ENCODE measurements around the gene PLCB2. TPM values are rescaled to one million over a fixed set of nuclear protein-coding genes. Genes with fewer than 3 reads are reported as not detected.

PLCB2 gene
- total and polyA plus RNA-seq, 5 donors: 11.5 to 28.9 (median 19.5) TPM

GRCh38 chr15:40339621-40339945, 31.8 kb upstream of the PLCB2 start:
- DNase-seq: peak in 2 of 3 donors; percentile 60 to 75
- Histone ChIP-seq H3K27ac (ENCODE audit: low read length) (peak overlapping the region; percentile 92), H3K27me3 (ENCODE audit: control insufficient read depth, insufficient read depth) (no peaks in the 10 kb centered on the region), H3K4me1 (ENCODE audit: control insufficient read depth, insufficient read depth, low read length) (peaks cover 22% of the 10 kb centered on the region), H3K4me3 (ENCODE audit: low read length) (peak overlapping the region; percentile 35), H3K9me3 (ENCODE audit: control insufficient read depth, low read length) (no peaks in the 10 kb centered on the region)
- 61% methylated on average over 7 of the region's 7 CpGs for WGBS
- intact Hi-C loops (cut with DNase I): no loop called here
- ATAC-seq: no peak

- ATAC-seq: peak; percentile 1 to 11
- DNase-seq: peak; percentile 47 to 72 (median 64)
- H3K27me3 ChIP-seq (ENCODE audit: control insufficient read depth, insufficient read depth): no peaks in the 10 kb centered on the region
- H3K4me1 ChIP-seq (ENCODE audit: control insufficient read depth, insufficient read depth, low read length): peaks cover 24% of the 10 kb centered on the region
- WGBS: 59% methylated on average over 11 of the region's 11 CpGs
- H3K27ac ChIP-seq (ENCODE audit: low read length): peak overlapping the region; percentile 92
- peak overlapping the region; percentile 35 for H3K4me3 ChIP-seq (ENCODE audit: low read length)
- no peaks in the 10 kb centered on the region for H3K9me3 ChIP-seq (ENCODE audit: control insufficient read depth, low read length)
- intact Hi-C loops (cut with DNase I): no loop called here
Measured at GRCh38 chr15:40338921-40339620, 31.3 kb upstream of the PLCB2 start.

GRCh38 chr15:40338041-40338657, 30.4 kb upstream of the PLCB2 start:
- intact Hi-C loops (cut with DNase I): no loop called here
- H3K27me3 ChIP-seq (ENCODE audit: control insufficient read depth, insufficient read depth): no peaks in the 10 kb centered on the region
- H3K27ac ChIP-seq (ENCODE audit: low read length): peak overlapping the region; percentile 92
- ATAC-seq (peak; percentile 6 to 31), DNase-seq (peak; percentile 82 to 92 (median 91))
- H3K4me1 ChIP-seq (ENCODE audit: control insufficient read depth, insufficient read depth, low read length): peaks cover 23% of the 10 kb centered on the region
- H3K4me3 ChIP-seq (ENCODE audit: low read length): no peak overlapping the region
- no peaks in the 10 kb centered on the region for H3K9me3 ChIP-seq (ENCODE audit: control insufficient read depth, low read length)
- WGBS: 36% methylated on average over 11 of the region's 11 CpGs

GRCh38 chr15:40337597-40337996, 29.9 kb upstream of the PLCB2 start:
- ATAC-seq: no peak
- H3K4me1 ChIP-seq (ENCODE audit: control insufficient read depth, insufficient read depth, low read length): peaks cover 21% of the 10 kb centered on the region
- H3K9me3 ChIP-seq (ENCODE audit: control insufficient read depth, low read length): no peaks in the 10 kb centered on the region
- WGBS: 52% methylated on average over 19 of the region's 19 CpGs
- H3K27ac ChIP-seq (ENCODE audit: low read length): peak overlapping the region; percentile 5
- intact Hi-C loops (cut with DNase I): no loop called here
- H3K27me3 ChIP-seq (ENCODE audit: control insufficient read depth, insufficient read depth): no peaks in the 10 kb centered on the region
- peak in 2 of 3 donors; percentile 68 to 76 for DNase-seq
- H3K4me3 ChIP-seq (ENCODE audit: low read length): no peak overlapping the region

- H3K27me3 ChIP-seq (ENCODE audit: control insufficient read depth, insufficient read depth): no peaks in the 10 kb centered on the region
- 57% methylated on average over 5 of the region's 5 CpGs for WGBS
- no peak overlapping the region for H3K4me3 ChIP-seq (ENCODE audit: low read length)
- ATAC-seq (no peak), DNase-seq (peak in 1 of 3 donors; percentile 61)
- intact Hi-C loops (cut with DNase I): no loop called here
- peak overlapping the region; percentile 11 for H3K27ac ChIP-seq (ENCODE audit: low read length)
- H3K9me3 ChIP-seq (ENCODE audit: control insufficient read depth, low read length): no peaks in the 10 kb centered on the region
- H3K4me1 ChIP-seq (ENCODE audit: control insufficient read depth, insufficient read depth, low read length): peaks cover 21% of the 10 kb centered on the region
Measured at GRCh38 chr15:40336744-40337122, 29.0 kb upstream of the PLCB2 start.

- WGBS: 80% methylated on average over 13 of the region's 13 CpGs
- intact Hi-C loops (cut with DNase I): no loop called here
- peaks cover 21% of the 10 kb centered on the region for H3K4me1 ChIP-seq (ENCODE audit: control insufficient read depth, insufficient read depth, low read length)
- ATAC-seq: no peak
- H3K4me3 ChIP-seq (ENCODE audit: low read length): no peak overlapping the region
- DNase-seq: peak in 1 of 3 donors; percentile 48
- no peaks in the 10 kb centered on the region for H3K27me3 ChIP-seq (ENCODE audit: control insufficient read depth, insufficient read depth)
- peak overlapping the region; percentile 11 for H3K27ac ChIP-seq (ENCODE audit: low read length)
- H3K9me3 ChIP-seq (ENCODE audit: control insufficient read depth, low read length): no peaks in the 10 kb centered on the region
Measured at GRCh38 chr15:40335938-40336743, 28.4 kb upstream of the PLCB2 start.

- DNase-seq (peak in 1 of 3 donors; percentile 70), ATAC-seq (no peak)
- Histone ChIP-seq H3K27me3 (ENCODE audit: control insufficient read depth, insufficient read depth) (no peaks in the 10 kb centered on the region), H3K4me3 (ENCODE audit: low read length) (no peak overlapping the region), H3K9me3 (ENCODE audit: control insufficient read depth, low read length) (no peaks in the 10 kb centered on the region), H3K4me1 (ENCODE audit: control insufficient read depth, insufficient read depth, low read length) (peaks cover 28% of the 10 kb centered on the region), H3K27ac (ENCODE audit: low read length) (peak overlapping the region; percentile 62)
- intact Hi-C loops (cut with DNase I): no loop called here
- 82% methylated on average over 26 of the region's 26 CpGs for WGBS
Measured at GRCh38 chr15:40334941-40335795, 27.4 kb upstream of the PLCB2 start.

- ATAC-seq: no peak
- Histone ChIP-seq H3K4me3 (ENCODE audit: low read length) (no peak overlapping the region), H3K4me1 (ENCODE audit: control insufficient read depth, insufficient read depth, low read length) (peaks cover 28% of the 10 kb centered on the region), H3K9me3 (ENCODE audit: control insufficient read depth, low read length) (no peaks in the 10 kb centered on the region), H3K27me3 (ENCODE audit: control insufficient read depth, insufficient read depth) (no peaks in the 10 kb centered on the region), H3K27ac (ENCODE audit: low read length) (peak overlapping the region; percentile 62)
- peak in 1 of 3 donors; percentile 63 for DNase-seq
- WGBS: 61% methylated on average over 3 of the region's 3 CpGs
- intact Hi-C loops (cut with DNase I): no loop called here
Measured at GRCh38 chr15:40334541-40334940, 26.8 kb upstream of the PLCB2 start.

- WGBS: 18% methylated on average over 12 of the region's 12 CpGs
- H3K27ac ChIP-seq (ENCODE audit: low read length): peak overlapping the region; percentile 62
- H3K27me3 ChIP-seq (ENCODE audit: control insufficient read depth, insufficient read depth): no peaks in the 10 kb centered on the region
- DNase-seq: peak; percentile 78 to 88 (median 88)
- H3K9me3 ChIP-seq (ENCODE audit: control insufficient read depth, low read length): no peaks in the 10 kb centered on the region
- peaks cover 28% of the 10 kb centered on the region for H3K4me1 ChIP-seq (ENCODE audit: control insufficient read depth, insufficient read depth, low read length)
- no peak overlapping the region for H3K4me3 ChIP-seq (ENCODE audit: low read length)
- intact Hi-C loops (cut with DNase I): no loop called here
- ATAC-seq: peak; percentile 36 to 62
Measured at GRCh38 chr15:40333922-40334492, 26.3 kb upstream of the PLCB2 start.

GRCh38 chr15:40332113-40332781, 24.5 kb upstream of the PLCB2 start:
- peak overlapping the region; percentile 20 for H3K27ac ChIP-seq (ENCODE audit: low read length)
- intact Hi-C loops (cut with DNase I): no loop called here
- ATAC-seq (no peak), DNase-seq (peak in 1 of 3 donors; percentile 32)
- H3K4me1 ChIP-seq (ENCODE audit: control insufficient read depth, insufficient read depth, low read length): peaks cover 25% of the 10 kb centered on the region
- H3K4me3 ChIP-seq (ENCODE audit: low read length): no peak overlapping the region
- H3K27me3 ChIP-seq (ENCODE audit: control insufficient read depth, insufficient read depth): no peaks in the 10 kb centered on the region
- no peaks in the 10 kb centered on the region for H3K9me3 ChIP-seq (ENCODE audit: control insufficient read depth, low read length)
- WGBS: 66% methylated on average over 8 of the region's 8 CpGs
